Peyer's patch (tissue), 4 donors: Measurements from ENCODE around the gene EYS.

Experiments
- CTCF ChIP-seq, 6 experiments: fragments of 450-650 bp in 4 of 6; fragments of 200-600 bp in 2 of 6; sonication (generic) in 1 of 6; IDR thresholded peaks; one replicate each; pipeline ENCODE4 v1.5.1; 2017 to 2019; ENCODE audit warnings: antibody characterized with exemption in 6 of 6, mild to moderate bottlenecking in 3 of 6, moderate library complexity in 1 of 6
- POLR2A ChIP-seq, 2 donors: fragments of 450-650 bp; IDR thresholded peaks; one replicate each; pipeline ENCODE4 v1.5.1; 2017; ENCODE audit warnings: antibody characterized with exemption in 2 of 2, mild to moderate bottlenecking in 2 of 2, moderate library complexity in 2 of 2

DNA sequence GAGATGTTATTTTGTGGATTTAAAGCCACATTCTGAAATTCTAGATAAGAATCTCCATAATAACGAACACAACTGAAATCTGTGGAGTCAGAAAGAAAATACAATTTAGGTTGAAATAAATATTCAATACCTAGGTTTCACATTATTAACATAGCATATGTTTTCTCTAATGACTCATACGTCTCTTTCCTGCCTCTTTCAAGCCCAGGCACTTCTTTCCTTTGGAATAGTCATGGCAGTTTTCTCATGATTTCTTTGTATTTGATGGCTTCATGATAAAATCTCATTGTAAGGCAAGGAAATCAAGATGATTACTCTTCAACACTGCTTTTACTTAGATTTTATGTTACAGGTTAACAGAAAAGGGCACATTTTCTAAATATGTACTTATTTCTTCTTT, 1267.8 kb downstream of the EYS start:
- no peak for TF ChIP-seq CTCF (IDR thresholded peaks at IDR 0.05)
- no peak for TF ChIP-seq POLR2A (IDR thresholded peaks at IDR 0.05)
